HCT116 (cell line): ENCODE results near the gene STIMATE. TPM values are rescaled to one million over a fixed set of nuclear protein-coding genes. Genes with fewer than 3 reads are reported as not detected.

ENCODE experiments used
- ATAC-seq: fragments of 200-7000 bp; cut with Tn5 transposase; 2 replicates; pipeline ENCODE4 v1.9.1; 2020; ENCODE audit warnings: mild to moderate bottlenecking, moderate library complexity
- BruUV-seq: library from RNA; stranded (reverse); fragments of 400-500 nt; replicated peaks from 2 replicates; lab custom pipeline; 2021; lab: Mats Ljungman, UMichigan
- CTCF ChIA-PET: fragments of 300-600 bp; sonication (Branson Sonifier 250); formaldehyde crosslinking; loops from one replicate; lab custom pipeline; 2021; ENCODE audit warnings: antibody characterized with exemption; lab: Charles Lee
- POLR2A ChIA-PET: fragments of 300-600, 350-600 bp; sonication (Branson Sonifier 250); formaldehyde crosslinking; loops from one replicate; lab custom pipeline; 2021; ENCODE audit warnings: antibody characterized with exemption; lab: Charles Lee
- RAD21 ChIA-PET, 2 experiments: fragments of 300-600 bp; sonication (Branson Sonifier 250); formaldehyde crosslinking; loops; one replicate each; lab custom pipeline; 2023; ENCODE audit warnings: low total read pairs in 2 of 2; ENCODE audit not compliant: uncharacterized antibody in 2 of 2, unreplicated experiment in 2 of 2, low non-redundant PET in 1 of 2; lab: Charles Lee
- DNase-seq: peaks from one replicate; pipeline ENCODE4 v3.0.0-alpha.2; 2010; ENCODE audit warnings: low read depth, low spot score
- H2AFZ ChIP-seq: fragments of 200-600 bp; shearing (Covaris generic), sonication (generic); 2 replicates; pipeline ENCODE4 v1.6.1; 2017; ENCODE audit warnings: low read depth, mixed run types, mixed read lengths, antibody characterized with exemption, low read length; ENCODE audit not compliant: poor library complexity, severe bottlenecking
- H3K27ac ChIP-seq: 2 replicates; pipeline ENCODE4 v1.5.1; 2012; ENCODE audit warnings: low read depth, low read length
- H3K27me3 ChIP-seq: fragments of 200-600 bp; sonication (generic); 2 replicates; pipeline ENCODE4 v1.6.1; 2016; ENCODE audit warnings: mixed run types, low read length, mixed read lengths; ENCODE audit not compliant: insufficient read depth
- H3K36me3 ChIP-seq, 2 experiments: fragments of 200-500 bp in 1 of 2; fragments of 200-600 bp in 1 of 2; sonication (Bioruptor generic) in 1 of 2; sonication (generic) in 1 of 2; 2 replicates each; pipeline versions ENCODE4 v1.5.1 to v1.6.1; 2014 to 2016; ENCODE audit warnings: low read length in 2 of 2, inconsistent platforms in 1 of 2, mixed read lengths in 1 of 2, mixed run types in 1 of 2; ENCODE audit not compliant: insufficient read depth in 2 of 2, control insufficient read depth in 1 of 2
- H3K4me1 ChIP-seq, 2 experiments: fragments of 200-600 bp in 1 of 2; sonication (generic) in 1 of 2; 2 replicates each; pipeline versions ENCODE4 v1.5.1 to v1.6.1; 2012 to 2017; ENCODE audit warnings: low read length in 2 of 2, inconsistent platforms in 1 of 2, mild to moderate bottlenecking in 1 of 2, mixed read lengths in 1 of 2, mixed run types in 1 of 2, moderate library complexity in 1 of 2; ENCODE audit not compliant: insufficient read depth in 2 of 2, control insufficient read depth in 1 of 2
- H3K4me2 ChIP-seq: fragments of 200-600 bp; sonication (generic); 2 replicates; pipeline ENCODE4 v1.6.1; 2017; ENCODE audit warnings: mixed run types, low read length, mixed read lengths
- H3K4me3 ChIP-seq, 2 experiments: fragments of 200-600 bp in 1 of 2; sonication (generic) in 1 of 2; replicated peaks in 1 of 2; 2 replicates each; pipeline ENCODE4 v1.5.1; 2011 to 2016; ENCODE audit warnings: low read length in 2 of 2, control low read depth in 1 of 2, low read depth in 1 of 2, mild to moderate bottlenecking in 1 of 2, mixed read lengths in 1 of 2, mixed run types in 1 of 2
- H3K79me2 ChIP-seq: fragments of 200-600 bp; sonication (generic); 2 replicates; pipeline ENCODE4 v1.6.1; 2017; ENCODE audit warnings: mild to moderate bottlenecking, mixed run types, low read length, moderate library complexity, mixed read lengths; ENCODE audit not compliant: insufficient read depth
- H3K9ac ChIP-seq: fragments of 200-600 bp; sonication (generic); 2 replicates; pipeline ENCODE4 v1.6.1; 2016; ENCODE audit warnings: low read length, mixed read lengths
- H3K9me2 ChIP-seq: fragments of 200-600 bp; sonication (generic), shearing (Covaris generic); 2 replicates; pipeline ENCODE4 v1.6.1; 2017; ENCODE audit warnings: mixed run types, mild to moderate bottlenecking, moderate library complexity; ENCODE audit not compliant: insufficient read depth
- H3K9me3 ChIP-seq, 2 experiments: fragments of 200-500 bp in 1 of 2; fragments of 200-600 bp in 1 of 2; sonication (Bioruptor generic) in 1 of 2; sonication (generic) in 1 of 2; 2 replicates each; pipeline ENCODE4 v1.6.1; 2014 to 2017; ENCODE audit warnings: low read length in 2 of 2, mixed read lengths in 2 of 2, inconsistent platforms in 1 of 2, low read depth in 1 of 2, mild to moderate bottlenecking in 1 of 2, mixed run types in 1 of 2, moderate library complexity in 1 of 2; ENCODE audit not compliant: control insufficient read depth in 1 of 2, insufficient read depth in 1 of 2
- H4K20me1 ChIP-seq: fragments of 200-600 bp; sonication (generic), shearing (Covaris generic); 2 replicates; pipeline ENCODE4 v1.6.1; 2017; ENCODE audit warnings: mixed run types, mild to moderate bottlenecking, moderate library complexity; ENCODE audit not compliant: insufficient read depth
- CBX3 ChIP-seq: IDR thresholded peaks from 2 replicates; pipeline ENCODE4 v1.6.1; 2012; ENCODE audit warnings: low read depth
- ELF1 ChIP-seq: IDR thresholded peaks from 2 replicates; pipeline ENCODE4 v1.6.1; 2012; ENCODE audit warnings: low read depth, borderline replicate concordance
- EZH2 ChIP-seq: fragments of 200-600 bp; sonication (generic); IDR thresholded peaks from 2 replicates; pipeline ENCODE4 v1.6.1; 2017; ENCODE audit warnings: antibody characterized with exemption, mixed run types
- EZH2phosphoT487 ChIP-seq: fragments of 200-600 bp; IDR thresholded peaks from 2 replicates; pipeline ENCODE4 v1.6.1; 2018; ENCODE audit warnings: antibody characterized with exemption, borderline replicate concordance
- FOSL1 ChIP-seq: IDR thresholded peaks from 2 replicates; pipeline ENCODE4 v1.6.1; 2012; ENCODE audit warnings: low read depth
- JUND ChIP-seq: IDR thresholded peaks from 2 replicates; pipeline ENCODE4 v1.6.1; 2012
- POLR2A ChIP-seq: IDR thresholded peaks from 2 replicates; pipeline ENCODE4 v1.7.0; 2011; ENCODE audit warnings: borderline replicate concordance; ENCODE audit not compliant: insufficient read depth, insufficient read length; ENCODE audit errors: extremely low read depth
- POLR2AphosphoS5 ChIP-seq: IDR thresholded peaks from 2 replicates; pipeline ENCODE4 v1.6.1; 2011; ENCODE audit warnings: mild to moderate bottlenecking, low read depth, low read length, moderate library complexity
- RAD21 ChIP-seq: IDR thresholded peaks from 2 replicates; pipeline ENCODE4 v1.6.1; 2012; ENCODE audit warnings: low read depth, mild to moderate bottlenecking
- SIN3A ChIP-seq: IDR thresholded peaks from 2 replicates; pipeline ENCODE4 v1.6.1; 2012; ENCODE audit warnings: low read depth
- SP1 ChIP-seq: IDR thresholded peaks from 2 replicates; pipeline ENCODE4 v1.6.1; 2012; ENCODE audit warnings: low read depth
- YY1 ChIP-seq: IDR thresholded peaks from 2 replicates; pipeline ENCODE4 v1.6.1; 2011; ENCODE audit warnings: low read length, low read depth, moderate library complexity, mild to moderate bottlenecking; ENCODE audit not compliant: insufficient replicate concordance; ENCODE audit errors: extremely low read depth
- ZNF274 ChIP-seq: fragments of 200-500 bp; sonication (Bioruptor generic); IDR thresholded peaks from 2 replicates; pipeline ENCODE4 v1.6.1; 2014; ENCODE audit warnings: mild to moderate bottlenecking, low read depth, low read length, inconsistent platforms
- intact Hi-C: fragments of 100-400 bp; cut with micrococcal nuclease; formaldehyde crosslinking; loops from 2 replicates; pipeline ENCODE4 v1.10.0; 2022
- total RNA-seq: library from RNA; stranded (reverse); gene quantifications from one replicate; pipeline ENCODE4 v1.2.1, GENCODE V29; 2021; ENCODE audit not compliant: unreplicated experiment
- TF ChIP-seq, protein P1 (sequence below), 3 experiments: fragments of 200-600 bp in 1 of 3; sonication (generic) in 1 of 3; IDR thresholded peaks in 2 of 3; conservative IDR thresholded peaks in 1 of 3; 2 replicates each; pipeline ENCODE4 v1.5.1; 2012 to 2017; ENCODE audit warnings: low read depth in 2 of 3, low read length in 2 of 3, antibody characterized with exemption in 1 of 3, borderline replicate concordance in 1 of 3, control low read depth in 1 of 3, mild to moderate bottlenecking in 1 of 3, mixed read lengths in 1 of 3, mixed run types in 1 of 3, moderate library complexity in 1 of 3; ENCODE audit not compliant: insufficient read depth in 1 of 3
- TF ChIP-seq, protein P2 (sequence below): IDR thresholded peaks from 2 replicates; pipeline ENCODE4 v1.6.1; 2011; ENCODE audit warnings: mild to moderate bottlenecking, low read length, moderate library complexity; ENCODE audit not compliant: insufficient replicate concordance; ENCODE audit errors: extremely low read depth
- TF ChIP-seq, protein P3 (sequence below): IDR thresholded peaks from 2 replicates; pipeline ENCODE4 v1.6.1; 2012; ENCODE audit warnings: low read depth

STIMATE gene
- total RNA-seq, 1 experiment from 2014 or later = 20.2 TPM

DNA sequence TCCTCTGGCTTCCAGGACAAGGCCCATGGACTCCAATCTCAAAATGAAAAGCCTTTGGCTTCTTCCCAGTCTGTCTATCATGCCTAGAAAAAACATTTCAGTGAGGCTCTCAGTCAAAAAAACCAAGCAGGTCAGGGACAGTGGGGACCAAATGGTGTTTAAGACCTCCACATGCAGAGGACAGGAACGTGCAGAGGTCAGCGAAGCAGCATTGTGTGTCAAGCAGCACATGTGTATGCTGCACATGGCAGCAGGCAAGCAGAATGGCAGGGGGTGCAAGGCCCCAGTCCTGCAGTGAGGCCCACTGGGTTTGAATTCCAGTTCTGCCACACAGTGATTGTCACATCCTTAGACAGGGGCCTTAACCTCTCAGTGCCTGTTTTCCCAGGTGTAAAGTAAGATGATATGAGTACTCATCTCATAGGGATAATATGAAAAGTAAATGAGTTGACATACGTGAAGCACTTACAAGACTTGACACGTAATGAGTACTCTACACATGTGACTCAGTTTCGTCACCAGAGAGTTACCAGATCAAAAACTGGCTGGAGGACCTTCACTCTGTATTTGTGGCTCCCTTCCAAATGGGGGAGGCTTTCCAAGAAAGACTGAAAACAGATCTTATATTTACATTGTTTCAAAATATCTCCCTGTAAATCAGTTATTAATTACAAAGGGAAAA lies 11.2 kb downstream of the STIMATE start:
- Histone ChIP-seq H3K36me3 (no peaks in the 10 kb centered on the region), H3K27ac (no peak overlapping the region), H3K4me1 (peaks cover 0 to 7% of the 10 kb centered on the region in 2 experiments; a peak in 1 of 4 replicates), H3K9me3 (no peaks in the 10 kb centered on the region), H4K20me1 (no peaks in the 10 kb centered on the region), H3K9me2 (no peaks in the 10 kb centered on the region), H3K79me2 (peaks cover 7% of the 10 kb centered on the region; the same call in 1 of the 2 replicates), H3K4me3 (no peak overlapping the region), H2AFZ (no peak overlapping the region), H3K9ac (no peak overlapping the region)
- ChIA-PET RAD21 (no interaction called here), CTCF (no interaction called here), POLR2A (no interaction called here)
- no TSS peak for BruUV-seq
- no peak for ATAC-seq
- intact Hi-C loops = no loop called here
- TF ChIP-seq YY1 (no peak), RAD21 (no peak), ZNF274 (no peak), POLR2AphosphoS5 (no peak), CBX3 (no peak), FOSL1 (no peak), POLR2A (no peak), JUND (no peak), SIN3A (no peak), EZH2phosphoT487 (no peak), SP1 (no peak), ELF1 (no peak), EZH2 (no peak)
- TF ChIP-seq, protein P1, sequence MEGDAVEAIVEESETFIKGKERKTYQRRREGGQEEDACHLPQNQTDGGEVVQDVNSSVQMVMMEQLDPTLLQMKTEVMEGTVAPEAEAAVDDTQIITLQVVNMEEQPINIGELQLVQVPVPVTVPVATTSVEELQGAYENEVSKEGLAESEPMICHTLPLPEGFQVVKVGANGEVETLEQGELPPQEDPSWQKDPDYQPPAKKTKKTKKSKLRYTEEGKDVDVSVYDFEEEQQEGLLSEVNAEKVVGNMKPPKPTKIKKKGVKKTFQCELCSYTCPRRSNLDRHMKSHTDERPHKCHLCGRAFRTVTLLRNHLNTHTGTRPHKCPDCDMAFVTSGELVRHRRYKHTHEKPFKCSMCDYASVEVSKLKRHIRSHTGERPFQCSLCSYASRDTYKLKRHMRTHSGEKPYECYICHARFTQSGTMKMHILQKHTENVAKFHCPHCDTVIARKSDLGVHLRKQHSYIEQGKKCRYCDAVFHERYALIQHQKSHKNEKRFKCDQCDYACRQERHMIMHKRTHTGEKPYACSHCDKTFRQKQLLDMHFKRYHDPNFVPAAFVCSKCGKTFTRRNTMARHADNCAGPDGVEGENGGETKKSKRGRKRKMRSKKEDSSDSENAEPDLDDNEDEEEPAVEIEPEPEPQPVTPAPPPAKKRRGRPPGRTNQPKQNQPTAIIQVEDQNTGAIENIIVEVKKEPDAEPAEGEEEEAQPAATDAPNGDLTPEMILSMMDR (IDR thresholded peaks at IDR 0.05 in 2 of 3, conservative IDR thresholded peaks at IDR 0.05 in 1 of 3; ENCODE audit: borderline replicate concordance in 1 of 3, insufficient read depth in 1 of 3, low read depth in 2 of 3, low read length in 2 of 3) = no peak
- TF ChIP-seq, protein P2, sequence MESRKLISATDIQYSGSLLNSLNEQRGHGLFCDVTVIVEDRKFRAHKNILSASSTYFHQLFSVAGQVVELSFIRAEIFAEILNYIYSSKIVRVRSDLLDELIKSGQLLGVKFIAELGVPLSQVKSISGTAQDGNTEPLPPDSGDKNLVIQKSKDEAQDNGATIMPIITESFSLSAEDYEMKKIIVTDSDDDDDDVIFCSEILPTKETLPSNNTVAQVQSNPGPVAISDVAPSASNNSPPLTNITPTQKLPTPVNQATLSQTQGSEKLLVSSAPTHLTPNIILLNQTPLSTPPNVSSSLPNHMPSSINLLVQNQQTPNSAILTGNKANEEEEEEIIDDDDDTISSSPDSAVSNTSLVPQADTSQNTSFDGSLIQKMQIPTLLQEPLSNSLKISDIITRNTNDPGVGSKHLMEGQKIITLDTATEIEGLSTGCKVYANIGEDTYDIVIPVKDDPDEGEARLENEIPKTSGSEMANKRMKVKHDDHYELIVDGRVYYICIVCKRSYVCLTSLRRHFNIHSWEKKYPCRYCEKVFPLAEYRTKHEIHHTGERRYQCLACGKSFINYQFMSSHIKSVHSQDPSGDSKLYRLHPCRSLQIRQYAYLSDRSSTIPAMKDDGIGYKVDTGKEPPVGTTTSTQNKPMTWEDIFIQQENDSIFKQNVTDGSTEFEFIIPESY = no peak
- TF ChIP-seq, protein P3, sequence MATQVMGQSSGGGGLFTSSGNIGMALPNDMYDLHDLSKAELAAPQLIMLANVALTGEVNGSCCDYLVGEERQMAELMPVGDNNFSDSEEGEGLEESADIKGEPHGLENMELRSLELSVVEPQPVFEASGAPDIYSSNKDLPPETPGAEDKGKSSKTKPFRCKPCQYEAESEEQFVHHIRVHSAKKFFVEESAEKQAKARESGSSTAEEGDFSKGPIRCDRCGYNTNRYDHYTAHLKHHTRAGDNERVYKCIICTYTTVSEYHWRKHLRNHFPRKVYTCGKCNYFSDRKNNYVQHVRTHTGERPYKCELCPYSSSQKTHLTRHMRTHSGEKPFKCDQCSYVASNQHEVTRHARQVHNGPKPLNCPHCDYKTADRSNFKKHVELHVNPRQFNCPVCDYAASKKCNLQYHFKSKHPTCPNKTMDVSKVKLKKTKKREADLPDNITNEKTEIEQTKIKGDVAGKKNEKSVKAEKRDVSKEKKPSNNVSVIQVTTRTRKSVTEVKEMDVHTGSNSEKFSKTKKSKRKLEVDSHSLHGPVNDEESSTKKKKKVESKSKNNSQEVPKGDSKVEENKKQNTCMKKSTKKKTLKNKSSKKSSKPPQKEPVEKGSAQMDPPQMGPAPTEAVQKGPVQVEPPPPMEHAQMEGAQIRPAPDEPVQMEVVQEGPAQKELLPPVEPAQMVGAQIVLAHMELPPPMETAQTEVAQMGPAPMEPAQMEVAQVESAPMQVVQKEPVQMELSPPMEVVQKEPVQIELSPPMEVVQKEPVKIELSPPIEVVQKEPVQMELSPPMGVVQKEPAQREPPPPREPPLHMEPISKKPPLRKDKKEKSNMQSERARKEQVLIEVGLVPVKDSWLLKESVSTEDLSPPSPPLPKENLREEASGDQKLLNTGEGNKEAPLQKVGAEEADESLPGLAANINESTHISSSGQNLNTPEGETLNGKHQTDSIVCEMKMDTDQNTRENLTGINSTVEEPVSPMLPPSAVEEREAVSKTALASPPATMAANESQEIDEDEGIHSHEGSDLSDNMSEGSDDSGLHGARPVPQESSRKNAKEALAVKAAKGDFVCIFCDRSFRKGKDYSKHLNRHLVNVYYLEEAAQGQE = no peak
- TF ChIP-seq, all 23 proteins: peak for 0
- Histone ChIP-seq H3K4me2 (no peak overlapping the region), H3K27me3 (no peaks in the 10 kb centered on the region)
- no peak for DNase-seq
